ENCODE data around the gene MICAL2.

DNA sequence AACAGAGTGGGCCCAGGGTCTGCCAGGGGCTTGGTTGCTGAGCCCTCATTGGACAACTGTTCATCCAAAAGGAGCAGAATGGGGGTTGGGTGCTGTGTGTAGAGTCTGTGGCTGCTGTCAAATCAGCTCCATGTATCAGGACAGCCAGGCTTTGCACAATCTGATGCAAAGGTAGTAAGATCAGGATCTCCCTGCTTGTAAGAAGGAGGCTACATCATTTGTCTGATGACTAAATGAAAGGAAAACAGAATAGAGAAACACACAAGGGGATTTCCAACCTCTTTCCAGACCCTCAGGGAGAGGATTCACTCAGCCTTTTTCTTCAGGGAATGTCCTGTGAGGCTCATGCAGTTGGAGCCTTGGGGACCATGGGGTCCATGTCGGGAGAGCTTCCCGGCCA is 7.2 kb downstream of the MICAL2 start:
- TF ChIP-seq, protein P1, sequence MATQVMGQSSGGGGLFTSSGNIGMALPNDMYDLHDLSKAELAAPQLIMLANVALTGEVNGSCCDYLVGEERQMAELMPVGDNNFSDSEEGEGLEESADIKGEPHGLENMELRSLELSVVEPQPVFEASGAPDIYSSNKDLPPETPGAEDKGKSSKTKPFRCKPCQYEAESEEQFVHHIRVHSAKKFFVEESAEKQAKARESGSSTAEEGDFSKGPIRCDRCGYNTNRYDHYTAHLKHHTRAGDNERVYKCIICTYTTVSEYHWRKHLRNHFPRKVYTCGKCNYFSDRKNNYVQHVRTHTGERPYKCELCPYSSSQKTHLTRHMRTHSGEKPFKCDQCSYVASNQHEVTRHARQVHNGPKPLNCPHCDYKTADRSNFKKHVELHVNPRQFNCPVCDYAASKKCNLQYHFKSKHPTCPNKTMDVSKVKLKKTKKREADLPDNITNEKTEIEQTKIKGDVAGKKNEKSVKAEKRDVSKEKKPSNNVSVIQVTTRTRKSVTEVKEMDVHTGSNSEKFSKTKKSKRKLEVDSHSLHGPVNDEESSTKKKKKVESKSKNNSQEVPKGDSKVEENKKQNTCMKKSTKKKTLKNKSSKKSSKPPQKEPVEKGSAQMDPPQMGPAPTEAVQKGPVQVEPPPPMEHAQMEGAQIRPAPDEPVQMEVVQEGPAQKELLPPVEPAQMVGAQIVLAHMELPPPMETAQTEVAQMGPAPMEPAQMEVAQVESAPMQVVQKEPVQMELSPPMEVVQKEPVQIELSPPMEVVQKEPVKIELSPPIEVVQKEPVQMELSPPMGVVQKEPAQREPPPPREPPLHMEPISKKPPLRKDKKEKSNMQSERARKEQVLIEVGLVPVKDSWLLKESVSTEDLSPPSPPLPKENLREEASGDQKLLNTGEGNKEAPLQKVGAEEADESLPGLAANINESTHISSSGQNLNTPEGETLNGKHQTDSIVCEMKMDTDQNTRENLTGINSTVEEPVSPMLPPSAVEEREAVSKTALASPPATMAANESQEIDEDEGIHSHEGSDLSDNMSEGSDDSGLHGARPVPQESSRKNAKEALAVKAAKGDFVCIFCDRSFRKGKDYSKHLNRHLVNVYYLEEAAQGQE (IDR thresholded peaks at IDR 0.05; ENCODE audit: low read depth), result no peak
- TF ChIP-seq EP300 (IDR thresholded peaks at IDR 0.05; ENCODE audit: borderline replicate concordance) (no peak), YY1 (IDR thresholded peaks at IDR 0.05; ENCODE audit: low read depth) (no peak), TAF1 (IDR thresholded peaks at IDR 0.05; ENCODE audit: low read depth) (no peak), TCF12 (IDR thresholded peaks at IDR 0.05; ENCODE audit: low read depth) (no peak)

Data from Ishikawa (cell line).